Measurements from ENCODE around the gene AKAP12. TPM values are rescaled to one million over a fixed set of nuclear protein-coding genes. Genes with fewer than 3 reads are reported as not detected.
"Not testable (repeated sequence)": the region's sequence is repeated elsewhere in the genome, so short reads cannot be mapped to it uniquely, and the experiment has no call there.

The AKAP12 gene
- total RNA-seq, 1 experiment from 2014 or later: 0.46 TPM

- no peak for DNase-seq (ENCODE audit: low spot score)
Observed at GRCh38 chr6:151310279-151310678, 70.5 kb downstream of the AKAP12 start.

- DNase-seq (ENCODE audit: low spot score): no peak
Observed at GRCh38 chr6:151310852-151311767, 71.3 kb downstream of the AKAP12 start.

DNA sequence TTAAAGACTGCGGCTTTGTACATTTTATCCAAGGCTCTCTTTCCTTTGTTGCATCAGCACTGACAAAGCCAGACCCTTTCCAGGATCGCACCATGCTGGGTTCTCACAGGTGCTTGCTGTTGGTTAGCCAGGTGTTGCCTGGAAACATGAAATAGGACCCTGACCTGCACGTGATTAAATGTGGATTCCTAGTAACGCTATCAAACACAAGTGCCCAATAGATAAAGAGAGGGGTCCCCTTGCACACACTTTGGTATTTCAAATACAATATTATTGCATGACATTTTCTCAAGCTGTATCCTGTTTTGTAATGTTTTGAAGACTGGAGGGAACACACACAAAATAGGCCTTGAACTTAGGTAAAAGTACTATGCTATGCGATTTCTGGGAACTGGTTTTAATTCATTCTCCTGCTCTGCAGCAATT is 73.3 kb downstream of the AKAP12 start:
- no peak for DNase-seq (ENCODE audit: low spot score)

DNA sequence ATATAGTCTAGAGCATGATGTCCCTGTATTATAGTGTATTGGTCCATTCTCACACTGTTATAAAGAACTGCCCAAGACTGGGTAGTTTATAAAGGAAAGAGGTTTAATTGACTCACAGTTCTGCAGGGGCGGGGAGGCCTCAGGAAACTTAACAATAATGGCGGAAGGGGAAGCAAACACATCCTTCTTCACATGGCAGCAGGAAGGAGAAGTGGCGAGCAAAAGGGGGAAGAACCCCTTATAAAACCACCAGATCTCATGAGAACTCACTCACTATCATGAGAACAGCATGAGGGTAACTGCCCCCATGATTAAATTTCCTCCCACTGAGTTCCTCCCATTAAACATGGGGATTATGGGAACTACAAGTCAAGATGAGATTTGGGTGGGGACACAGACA is 75.9 kb downstream of the AKAP12 start:
- DNase-seq (ENCODE audit: low spot score): not testable (repeated sequence)

- no peak for DNase-seq (ENCODE audit: low spot score)
Observed at GRCh38 chr6:151317103-151317994, 77.6 kb downstream of the AKAP12 start.

DNA sequence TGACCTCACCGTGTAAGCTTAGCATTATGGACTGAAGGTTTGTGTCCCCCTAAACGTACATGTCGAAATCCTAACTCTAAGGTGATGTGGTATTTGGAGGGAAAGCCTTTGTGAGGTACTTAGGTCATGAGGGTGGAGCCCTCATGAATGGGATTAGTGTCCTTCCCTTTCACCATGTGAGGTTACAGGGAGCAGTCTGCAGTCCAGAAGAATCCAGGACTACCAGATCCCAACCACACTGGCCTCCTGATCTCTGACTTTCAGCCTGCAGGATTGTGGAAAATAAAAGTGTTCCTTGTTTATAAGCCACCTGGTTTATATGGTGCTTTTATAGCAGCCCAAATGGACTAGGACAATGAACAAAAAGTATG is 78.2 kb downstream of the AKAP12 start:
- DNase-seq (ENCODE audit: low spot score): no peak

DNA sequence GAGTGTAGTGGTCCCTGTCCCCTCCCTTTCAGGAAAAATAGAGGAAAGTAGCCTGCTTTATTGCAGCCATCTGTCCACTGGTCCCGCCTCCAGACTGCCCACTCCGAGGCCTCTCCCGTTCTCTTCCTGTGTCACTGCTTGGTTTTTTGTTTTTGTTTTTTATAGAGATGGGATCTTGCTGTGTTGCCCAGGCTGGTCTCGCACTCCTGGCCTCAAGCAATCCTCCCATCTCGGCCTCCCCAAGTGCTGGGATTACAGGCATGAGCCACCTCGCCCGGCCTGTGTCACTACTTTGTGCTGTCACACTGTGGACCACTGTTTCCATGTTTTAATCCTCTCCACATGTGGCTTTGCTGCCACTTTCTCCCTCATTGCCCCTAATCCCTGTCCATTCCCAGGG is 80.4 kb downstream of the AKAP12 start:
- DNase-seq (ENCODE audit: low spot score): no peak

- no peak for DNase-seq (ENCODE audit: low spot score)
Observed at GRCh38 chr6:151321438-151321837, 81.7 kb downstream of the AKAP12 start.

DNA sequence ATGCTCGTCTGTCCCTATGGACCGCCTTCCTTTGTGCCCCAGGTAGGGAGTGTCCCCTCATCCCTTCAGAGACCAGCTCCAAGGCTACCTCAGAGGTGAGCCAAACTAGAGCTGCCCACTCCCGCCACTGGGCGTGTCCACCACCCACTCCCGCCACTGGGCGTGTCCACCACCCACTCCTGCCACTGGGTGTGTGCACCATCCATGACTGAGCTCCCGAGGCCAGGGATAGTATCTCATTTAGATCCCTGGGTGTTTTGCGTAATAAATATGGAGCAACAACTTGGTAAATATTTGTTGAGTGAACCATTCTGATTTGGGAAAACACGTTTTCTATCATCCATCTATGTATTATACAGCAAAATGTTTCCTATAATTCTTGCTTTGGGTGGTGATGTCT is 82.8 kb downstream of the AKAP12 start:
- DNase-seq (ENCODE audit: low spot score): no peak

DNA sequence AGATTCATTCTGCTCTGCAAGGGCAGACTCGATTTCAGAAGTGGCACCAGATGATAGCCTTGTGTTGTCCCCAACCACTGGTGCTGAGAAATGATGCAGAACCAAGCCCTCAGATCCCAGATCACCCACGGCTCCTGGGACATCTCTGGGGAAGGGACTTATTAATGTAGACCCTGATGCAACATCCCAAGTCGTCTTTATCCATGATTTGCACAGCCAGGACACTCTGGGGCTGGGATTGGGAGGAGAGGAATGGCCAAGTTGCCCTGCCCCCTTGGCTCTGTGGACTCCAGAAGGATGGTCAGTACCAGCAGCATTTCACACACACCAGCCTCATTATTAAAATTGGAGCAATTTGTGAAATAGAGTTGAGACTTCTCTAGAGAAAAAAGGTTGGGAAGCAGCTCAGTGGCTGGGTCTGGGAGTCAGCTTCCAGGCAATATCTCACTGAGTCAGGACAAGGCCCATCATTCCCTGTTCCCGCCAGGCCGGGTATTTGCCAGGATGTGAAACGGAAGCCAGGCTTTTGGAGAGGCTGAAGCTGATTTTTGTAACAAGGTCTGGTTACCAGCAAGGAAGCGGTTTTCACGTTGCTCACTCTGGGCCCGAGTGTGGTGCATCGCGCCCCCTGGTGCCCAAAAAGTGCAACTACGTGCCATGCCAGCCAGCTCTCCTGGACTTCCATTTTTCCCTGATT is 84.2 kb downstream of the AKAP12 start:
- DNase-seq (ENCODE audit: low spot score): peak; percentile 87

DNA sequence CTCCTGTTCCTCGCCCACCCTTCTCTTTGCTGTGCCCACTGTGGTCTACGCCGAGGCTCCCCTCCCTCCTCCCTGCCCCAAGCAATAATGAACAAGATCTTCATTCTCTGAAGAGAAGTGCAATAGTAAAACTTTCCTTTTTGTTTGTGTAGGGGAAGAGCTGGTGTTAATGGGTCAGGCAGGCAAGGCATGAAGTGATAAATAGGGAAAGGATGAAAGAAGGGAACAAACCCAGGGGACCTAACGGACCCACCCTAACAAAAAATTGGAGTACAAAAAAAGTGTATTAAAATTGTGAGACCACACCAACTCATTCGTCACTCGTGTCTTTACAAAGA is 84.7 kb downstream of the AKAP12 start:
- DNase-seq (ENCODE audit: low spot score): no peak

- peak; percentile 34 for DNase-seq (ENCODE audit: low spot score)
Observed at GRCh38 chr6:151325075-151326050, 85.6 kb downstream of the AKAP12 start.

DNA sequence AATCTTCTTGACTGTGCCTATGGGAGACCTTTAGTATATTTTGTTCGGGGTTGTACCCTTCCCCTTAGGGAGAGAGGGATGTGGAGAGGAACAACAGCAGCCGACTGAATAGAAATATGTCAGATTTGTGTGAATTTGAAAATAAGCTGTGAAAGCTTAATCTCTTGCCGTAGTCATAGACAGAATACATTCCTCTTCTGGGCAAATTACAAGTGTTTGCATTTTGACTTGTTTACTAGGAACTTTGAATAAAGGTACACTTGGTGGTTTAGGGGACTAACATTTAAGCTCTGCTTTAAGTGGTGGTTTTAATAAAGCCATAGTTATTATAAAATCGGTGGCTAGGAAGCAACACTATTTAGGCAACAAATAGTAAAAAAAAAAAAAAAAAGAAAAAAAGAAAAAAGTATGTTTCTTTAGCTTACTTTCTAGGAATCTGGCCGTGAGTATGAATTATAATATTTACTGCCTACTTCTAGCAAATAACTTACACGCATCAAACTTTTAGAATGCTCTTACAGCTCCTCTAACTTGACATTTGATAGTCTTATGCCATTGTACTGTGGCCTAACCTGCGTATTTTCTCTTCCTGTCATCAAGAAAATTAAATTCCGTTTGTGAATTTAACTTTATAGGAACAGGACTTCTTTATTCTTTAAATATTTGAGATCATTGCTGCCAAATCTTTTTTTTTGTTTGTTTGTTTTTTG is 86.5 kb downstream of the AKAP12 start:
- DNase-seq (ENCODE audit: low spot score): no peak

- DNase-seq (ENCODE audit: low spot score): no peak
Observed at GRCh38 chr6:151327101-151327500, 87.3 kb downstream of the AKAP12 start.

GRCh38 chr6:151330130-151330696 is 90.4 kb downstream of the AKAP12 start:
- no peak for DNase-seq (ENCODE audit: low spot score)

DNA sequence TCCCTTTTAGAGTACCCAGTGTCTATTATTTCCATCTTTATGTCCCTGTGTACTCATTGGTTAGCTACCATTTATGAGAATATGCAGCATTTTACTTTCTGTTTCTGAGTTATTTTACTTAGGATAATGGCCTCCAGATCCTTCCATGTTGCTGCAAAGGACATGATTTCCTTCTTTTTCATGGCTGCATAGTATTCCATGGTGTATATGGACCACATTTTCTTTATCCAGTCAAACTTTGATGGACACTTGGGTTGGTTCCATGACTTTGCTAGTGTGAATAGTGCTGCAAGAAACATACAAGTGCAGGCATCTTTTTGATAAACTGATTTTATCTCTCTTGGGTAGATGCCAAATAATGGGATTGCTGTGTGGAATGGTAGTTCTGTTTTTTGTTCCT is 96.2 kb downstream of the AKAP12 start:
- DNase-seq (ENCODE audit: low spot score): no peak

DNA sequence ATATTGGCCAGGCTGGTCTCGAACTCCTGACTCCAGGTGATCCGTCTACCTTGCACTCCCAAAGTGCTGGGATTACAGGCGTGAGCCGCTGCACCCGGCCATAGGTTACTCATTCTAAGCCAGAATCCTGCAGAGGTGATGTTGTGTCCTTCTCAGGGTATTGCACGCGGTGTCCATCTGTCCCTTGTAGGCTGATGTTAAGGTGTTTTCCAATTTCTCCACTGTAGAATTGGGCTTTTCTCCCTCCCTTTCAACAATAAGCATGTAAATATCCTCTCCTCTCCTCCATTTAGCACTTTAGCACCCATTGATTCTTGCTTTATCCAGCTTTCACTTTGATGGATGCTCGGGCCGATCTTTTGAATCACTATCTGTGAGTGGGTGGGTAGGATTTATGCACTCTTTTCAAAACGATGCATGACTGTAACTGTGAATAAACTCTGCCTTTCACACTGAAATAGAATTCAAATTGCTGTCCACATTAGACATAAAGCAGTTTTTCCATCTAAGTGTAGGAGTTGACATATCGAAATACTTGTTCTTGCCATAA is 99.0 kb downstream of the AKAP12 start:
- DNase-seq (ENCODE audit: low spot score): no peak

DNA sequence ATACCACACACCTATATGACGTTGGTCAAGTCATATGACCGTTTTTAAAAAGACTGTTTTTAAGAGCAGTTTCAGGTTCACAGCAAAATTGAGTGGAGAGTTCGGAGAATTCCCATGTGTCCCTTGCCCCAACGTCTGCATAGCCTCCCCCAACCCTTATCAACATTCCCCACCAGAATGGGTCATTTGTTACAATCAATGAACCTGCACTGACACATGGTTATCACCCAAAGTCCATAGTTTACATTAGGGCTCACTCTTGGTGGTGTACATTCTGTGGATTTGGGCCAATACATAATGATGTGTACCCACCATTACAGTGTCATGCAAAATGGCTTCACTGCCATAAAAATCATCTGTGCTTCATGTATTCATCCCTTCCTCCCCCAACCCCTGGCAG is 99.6 kb downstream of the AKAP12 start:
- no peak for DNase-seq (ENCODE audit: low spot score)

GRCh38 chr6:151340219-151340978 is 100.6 kb downstream of the AKAP12 start:
- DNase-seq (ENCODE audit: low spot score): no peak

All from HT-29 (cell line).